Breast epithelium (tissue), 3 donors: ENCODE results near the gene MITF.

Experiments
- POLR2A ChIP-seq: fragments of 450-650 bp; IDR thresholded peaks from one replicate; pipeline ENCODE4 v1.6.1; 2016; ENCODE audit warnings: antibody characterized with exemption, mild to moderate bottlenecking, moderate library complexity
- TF ChIP-seq, protein P1 (sequence below), 3 donors: fragments of 450-650 bp; IDR thresholded peaks; one replicate each; pipeline ENCODE4 v1.5.1; 2016 to 2017; ENCODE audit warnings: antibody characterized with exemption in 3 of 3, mild to moderate bottlenecking in 3 of 3, moderate library complexity in 3 of 3

DNA sequence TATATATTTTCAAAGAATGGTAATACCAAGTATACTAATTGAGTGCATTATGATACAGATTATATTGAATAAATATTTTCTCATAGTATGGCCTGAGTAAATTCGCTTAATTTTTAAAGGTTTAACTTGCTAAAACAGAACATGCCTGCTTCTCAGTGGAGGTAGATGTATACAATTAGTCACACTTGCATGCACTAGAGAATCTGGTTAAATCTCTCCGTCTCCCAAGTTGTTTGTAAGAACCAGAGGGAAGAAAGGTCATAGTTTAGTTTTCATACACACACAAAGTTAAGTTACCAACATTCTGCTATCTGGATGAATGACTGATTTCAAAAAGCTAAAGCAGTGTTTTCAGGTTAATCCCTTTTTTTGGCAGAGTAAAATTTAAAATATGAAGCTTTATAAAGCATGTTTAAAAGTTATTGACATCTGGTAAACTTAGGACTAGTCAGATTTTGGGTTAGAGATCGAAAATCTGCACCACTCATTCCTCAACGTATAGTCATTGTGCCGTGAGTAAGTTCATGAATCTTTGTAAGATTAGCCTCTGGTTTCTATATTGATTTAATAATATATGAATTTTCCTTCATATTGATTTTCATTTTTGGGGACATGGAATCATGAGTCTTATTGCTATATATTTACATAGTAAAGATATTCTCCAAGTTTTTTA, 142.6 kb downstream of the MITF start:
- TF ChIP-seq, protein P1, sequence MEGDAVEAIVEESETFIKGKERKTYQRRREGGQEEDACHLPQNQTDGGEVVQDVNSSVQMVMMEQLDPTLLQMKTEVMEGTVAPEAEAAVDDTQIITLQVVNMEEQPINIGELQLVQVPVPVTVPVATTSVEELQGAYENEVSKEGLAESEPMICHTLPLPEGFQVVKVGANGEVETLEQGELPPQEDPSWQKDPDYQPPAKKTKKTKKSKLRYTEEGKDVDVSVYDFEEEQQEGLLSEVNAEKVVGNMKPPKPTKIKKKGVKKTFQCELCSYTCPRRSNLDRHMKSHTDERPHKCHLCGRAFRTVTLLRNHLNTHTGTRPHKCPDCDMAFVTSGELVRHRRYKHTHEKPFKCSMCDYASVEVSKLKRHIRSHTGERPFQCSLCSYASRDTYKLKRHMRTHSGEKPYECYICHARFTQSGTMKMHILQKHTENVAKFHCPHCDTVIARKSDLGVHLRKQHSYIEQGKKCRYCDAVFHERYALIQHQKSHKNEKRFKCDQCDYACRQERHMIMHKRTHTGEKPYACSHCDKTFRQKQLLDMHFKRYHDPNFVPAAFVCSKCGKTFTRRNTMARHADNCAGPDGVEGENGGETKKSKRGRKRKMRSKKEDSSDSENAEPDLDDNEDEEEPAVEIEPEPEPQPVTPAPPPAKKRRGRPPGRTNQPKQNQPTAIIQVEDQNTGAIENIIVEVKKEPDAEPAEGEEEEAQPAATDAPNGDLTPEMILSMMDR (IDR thresholded peaks at IDR 0.05) = no peak
- no peak for TF ChIP-seq POLR2A
